ENCODE results near the gene ERN2. TPM values are rescaled to one million over a fixed set of nuclear protein-coding genes. Genes with fewer than 3 reads are reported as not detected.

ERN2 gene
- total RNA-seq, 2 experiments from 2014 or later = not detected

GRCh38 chr16:23670137-23670776, 42.8 kb downstream of the ERN2 start:
- Mint-ChIP-seq H3K9me3 (no peaks in the 10 kb centered on the region), H3K36me3 (ENCODE audit: low read depth) (peaks cover 50% of the 10 kb centered on the region), H3K4me3 (no peak overlapping the region), H3K27me3 (no peaks in the 10 kb centered on the region), H3K4me1 (ENCODE audit: low read depth) (peaks cover 19% of the 10 kb centered on the region), H3K27ac (no peak overlapping the region)
- POLR2A ChIA-PET = interaction anchor here (0.6 to 3.2 kb wide), 3 partner anchors 8 to 710 kb away, joined by 3 to 19 read pairs (median 3); partner anchors contain the start of gene PLK1
- TF ChIP-seq CTCF (IDR thresholded peaks at IDR 0.05) = no peak
- intact Hi-C loops (cut with micrococcal nuclease) = no loop called here
- DNase-seq (peak; percentile 83), ATAC-seq (peak; percentile 98)
- CTCF ChIA-PET = interaction anchor here (0.7 to 1.2 kb wide), 3 partner anchors 10 to 133 kb away, joined by 3 read pairs; partner anchors contain the start of gene PALB2

GRCh38 chr16:23668873-23669272, 44.1 kb downstream of the ERN2 start:
- H3K27me3 Mint-ChIP-seq = no peaks in the 10 kb centered on the region
- H3K4me3 Mint-ChIP-seq = no peak overlapping the region
- no peak for DNase-seq
- no peak for TF ChIP-seq CTCF (IDR thresholded peaks at IDR 0.05)
- H3K27ac Mint-ChIP-seq = no peak overlapping the region
- peaks cover 19% of the 10 kb centered on the region for H3K4me1 Mint-ChIP-seq (ENCODE audit: low read depth)
- CTCF ChIA-PET = interaction anchor here (1.1 kb wide), 1 partner anchor 26 kb away, joined by 3 read pairs; no protein-coding TSS in a partner anchor
- POLR2A ChIA-PET = interaction anchor here (0.6 to 3.2 kb wide), 2 partner anchors 10 to 33 kb away, joined by 3 to 19 read pairs; partner anchors contain the start of gene PLK1
- intact Hi-C loops (cut with micrococcal nuclease) = no loop called here
- no peak for ATAC-seq
- no peaks in the 10 kb centered on the region for H3K9me3 Mint-ChIP-seq
- peaks cover 58% of the 10 kb centered on the region for H3K36me3 Mint-ChIP-seq (ENCODE audit: low read depth)

- intact Hi-C loops (cut with micrococcal nuclease) = no loop called here
- Mint-ChIP-seq H3K9me3 (no peaks in the 10 kb centered on the region), H3K36me3 (ENCODE audit: low read depth) (peaks cover 60% of the 10 kb centered on the region), H3K27me3 (no peaks in the 10 kb centered on the region), H3K4me1 (ENCODE audit: low read depth) (peaks cover 19% of the 10 kb centered on the region), H3K4me3 (no peak overlapping the region), H3K27ac (no peak overlapping the region)
- TF ChIP-seq CTCF (IDR thresholded peaks at IDR 0.05) = no peak
- DNase-seq (no peak), ATAC-seq (no peak)
- CTCF ChIA-PET = interaction anchor here (1.1 kb wide), 1 partner anchor 26 kb away, joined by 3 read pairs; no protein-coding TSS in a partner anchor
- POLR2A ChIA-PET = interaction anchor here (3.2 kb wide), 1 partner anchor 10 kb away, joined by 19 read pairs; the partner anchor contains the start of gene PLK1
These were observed 44.8 kb downstream of the ERN2 start for GRCh38 chr16:23668225-23668624.

GRCh38 chr16:23667355-23667659, 45.7 kb downstream of the ERN2 start:
- intact Hi-C loops (cut with micrococcal nuclease) = no loop called here

More at GRCh38 chr16:23667355-23667659, 45.7 kb downstream of the ERN2 start:
- H3K36me3 Mint-ChIP-seq (ENCODE audit: low read depth) = peaks cover 62% of the 10 kb centered on the region
- ATAC-seq (no peak), DNase-seq (no peak)
- ChIA-PET POLR2A (no interaction called here), CTCF (no interaction called here)
- H3K4me3 Mint-ChIP-seq = no peak overlapping the region
- H3K4me1 Mint-ChIP-seq (ENCODE audit: low read depth) = peaks cover 19% of the 10 kb centered on the region
- no peaks in the 10 kb centered on the region for H3K27me3 Mint-ChIP-seq
- no peaks in the 10 kb centered on the region for H3K9me3 Mint-ChIP-seq
- H3K27ac Mint-ChIP-seq = no peak overlapping the region
- TF ChIP-seq CTCF (IDR thresholded peaks at IDR 0.05) = no peak
